Measurements from ENCODE around the gene NISCH.

NISCH gene

GRCh38 chr3:52455283-52456168, at the start of gene NISCH:
TSS of gene NISCH (plus strand) at chr3:52455604. CDS start at chr3:52455642, 38 bp downstream.
- DNase-seq (ENCODE audit: low read depth, low spot score), result no peak

- no peak for DNase-seq (ENCODE audit: low read depth, low spot score)
Measured at GRCh38 chr3:52406231-52406661, 49.2 kb upstream of the NISCH start.

- no peak for DNase-seq (ENCODE audit: low read depth, low spot score)
Measured at GRCh38 chr3:52406791-52407510, 48.5 kb upstream of the NISCH start.

GRCh38 chr3:52407779-52408178, 47.6 kb upstream of the NISCH start:
- no peak for DNase-seq (ENCODE audit: low read depth, low spot score)

- no peak for DNase-seq (ENCODE audit: low read depth, low spot score)
Measured at GRCh38 chr3:52408466-52408865, 46.9 kb upstream of the NISCH start.

- no peak for DNase-seq (ENCODE audit: low read depth, low spot score)
Measured at GRCh38 chr3:52415800-52416199, 39.6 kb upstream of the NISCH start.

- no peak for DNase-seq (ENCODE audit: low read depth, low spot score)
Measured at GRCh38 chr3:52420388-52420787, 35.0 kb upstream of the NISCH start.

- no peak for DNase-seq (ENCODE audit: low read depth, low spot score)
Measured at GRCh38 chr3:52422669-52423068, 32.7 kb upstream of the NISCH start.

GRCh38 chr3:52423173-52423572, 32.2 kb upstream of the NISCH start:
- no peak for DNase-seq (ENCODE audit: low read depth, low spot score)

- DNase-seq (ENCODE audit: low read depth, low spot score), result no peak
Measured at GRCh38 chr3:52428151-52429005, 27.0 kb upstream of the NISCH start.

- DNase-seq (ENCODE audit: low read depth, low spot score), result no peak
Measured at GRCh38 chr3:52429031-52429430, 26.4 kb upstream of the NISCH start.

- DNase-seq (ENCODE audit: low read depth, low spot score), result no peak
Measured at GRCh38 chr3:52429779-52430415, 25.5 kb upstream of the NISCH start.

GRCh38 chr3:52430416-52430810, 25.0 kb upstream of the NISCH start:
- no peak for DNase-seq (ENCODE audit: low read depth, low spot score)

GRCh38 chr3:52431459-52432223, 23.8 kb upstream of the NISCH start:
- no peak for DNase-seq (ENCODE audit: low read depth, low spot score)

GRCh38 chr3:52432225-52432624, 23.2 kb upstream of the NISCH start:
- no peak for DNase-seq (ENCODE audit: low read depth, low spot score)

- DNase-seq (ENCODE audit: low read depth, low spot score), result no peak
Measured at GRCh38 chr3:52432691-52433141, 22.7 kb upstream of the NISCH start.

- DNase-seq (ENCODE audit: low read depth, low spot score), result no peak
Measured at GRCh38 chr3:52433328-52433995, 21.9 kb upstream of the NISCH start.

- DNase-seq (ENCODE audit: low read depth, low spot score), result no peak
Measured at GRCh38 chr3:52433996-52434479, 21.4 kb upstream of the NISCH start.

GRCh38 chr3:52434491-52435115, 20.8 kb upstream of the NISCH start:
- no peak for DNase-seq (ENCODE audit: low read depth, low spot score)
